KMS-11 (cell line): ENCODE data around the gene LELP1.
"Not testable (repeated sequence)": the region's sequence is repeated elsewhere in the genome, so short reads cannot be mapped to it uniquely, and the experiment has no call there.

Experiments
- H2AFZ ChIP-seq: fragments of 200-600 bp; sonication (generic); 2 replicates; pipeline ENCODE4 v1.6.1; 2016; ENCODE audit warnings: antibody characterized with exemption, mixed run types, low read depth
- H3K27ac ChIP-seq: fragments of 200-600 bp; sonication (generic); 2 replicates; pipeline ENCODE4 v1.6.1; 2016; ENCODE audit warnings: mild to moderate bottlenecking, mixed run types
- H3K27me3 ChIP-seq: fragments of 200-600 bp; sonication (generic); 2 replicates; pipeline ENCODE4 v1.6.1; 2017; ENCODE audit warnings: mild to moderate bottlenecking, low read depth, mixed run types, moderate library complexity; ENCODE audit not compliant: insufficient read depth
- H3K36me3 ChIP-seq: fragments of 200-600 bp; sonication (generic); 2 replicates; pipeline ENCODE4 v1.6.1; 2017; ENCODE audit warnings: mild to moderate bottlenecking, mixed run types; ENCODE audit not compliant: insufficient read depth
- H3K4me1 ChIP-seq: fragments of 200-600 bp; sonication (generic); 2 replicates; pipeline ENCODE4 v1.6.1; 2016; ENCODE audit warnings: mild to moderate bottlenecking, low read depth, mixed run types; ENCODE audit not compliant: poor library complexity, severe bottlenecking
- H3K4me2 ChIP-seq: fragments of 200-600 bp; sonication (generic); 2 replicates; pipeline ENCODE4 v1.7.0; 2016; ENCODE audit warnings: mild to moderate bottlenecking, mixed run types
- H3K4me3 ChIP-seq: fragments of 200-600 bp; sonication (generic); IDR thresholded peaks from 2 replicates; pipeline ENCODE4 v1.6.1; 2017; ENCODE audit warnings: low read depth, low read length, mixed read lengths; ENCODE audit not compliant: insufficient read depth
- H3K79me2 ChIP-seq: fragments of 200-600 bp; sonication (generic); 2 replicates; pipeline ENCODE4 v1.6.1; 2016; ENCODE audit warnings: low read depth, mixed run types; ENCODE audit not compliant: insufficient read depth
- H3K9ac ChIP-seq: fragments of 200-600 bp; sonication (generic); 2 replicates; pipeline ENCODE4 v1.6.1; 2016; ENCODE audit warnings: mild to moderate bottlenecking, mixed run types
- H4K20me1 ChIP-seq: fragments of 200-600 bp; sonication (generic); 2 replicates; pipeline ENCODE4 v1.6.1; 2016; ENCODE audit warnings: mild to moderate bottlenecking, mixed run types; ENCODE audit not compliant: insufficient read depth
- CTCF ChIP-seq: fragments of 200-600 bp; sonication (generic); conservative IDR thresholded peaks from 2 replicates; pipeline ENCODE4 v1.6.1; 2017; ENCODE audit warnings: low read depth, mild to moderate bottlenecking, antibody characterized with exemption, low read length, moderate library complexity, mixed read lengths

LELP1 gene

GRCh38 chr1:153178922-153179321 is 24.3 kb upstream of the LELP1 start:
- no peak overlapping the region for H2AFZ ChIP-seq
- H4K20me1 ChIP-seq = no peaks in the 10 kb centered on the region
- no peaks in the 10 kb centered on the region for H3K4me1 ChIP-seq
- H3K4me3 ChIP-seq = no peak overlapping the region
- no peak for TF ChIP-seq CTCF
- H3K27ac ChIP-seq = no peak overlapping the region
- no peaks in the 10 kb centered on the region for H3K27me3 ChIP-seq
- H3K79me2 ChIP-seq = no peaks in the 10 kb centered on the region
- H3K4me2 ChIP-seq = no peak overlapping the region
- no peaks in the 10 kb centered on the region for H3K36me3 ChIP-seq
- no peak overlapping the region for H3K9ac ChIP-seq

- H3K4me1 ChIP-seq = no peaks in the 10 kb centered on the region
These were observed 22.7 kb upstream of the LELP1 start for GRCh38 chr1:153180556-153180955.

GRCh38 chr1:153188301-153188700 is 14.9 kb upstream of the LELP1 start:
- H3K36me3 ChIP-seq, H3K4me2 ChIP-seq: not testable (repeated sequence)

More at GRCh38 chr1:153180556-153180955, 22.7 kb upstream of the LELP1 start:
- H3K9ac ChIP-seq = no peak overlapping the region
- H3K36me3 ChIP-seq = no peaks in the 10 kb centered on the region
- no peaks in the 10 kb centered on the region for H3K27me3 ChIP-seq
- H4K20me1 ChIP-seq = no peaks in the 10 kb centered on the region
- H2AFZ ChIP-seq = no peak overlapping the region
- no peak overlapping the region for H3K4me3 ChIP-seq
- H3K4me2 ChIP-seq = no peak overlapping the region
- no peak overlapping the region for H3K27ac ChIP-seq
- no peak for TF ChIP-seq CTCF
- no peaks in the 10 kb centered on the region for H3K79me2 ChIP-seq

GRCh38 chr1:153190373-153190772 is 12.9 kb upstream of the LELP1 start:
- no peaks in the 10 kb centered on the region for H3K4me1 ChIP-seq
- H3K4me2 ChIP-seq = no peak overlapping the region
- no peaks in the 10 kb centered on the region for H3K79me2 ChIP-seq
- H3K9ac ChIP-seq = no peak overlapping the region
- no peak overlapping the region for H3K4me3 ChIP-seq
- H3K36me3 ChIP-seq = no peaks in the 10 kb centered on the region
- no peak overlapping the region for H2AFZ ChIP-seq
- TF ChIP-seq CTCF = peak; percentile 66
- no peaks in the 10 kb centered on the region for H3K27me3 ChIP-seq
- H3K27ac ChIP-seq = no peak overlapping the region
- H4K20me1 ChIP-seq = no peaks in the 10 kb centered on the region

More at GRCh38 chr1:153188301-153188700, 14.9 kb upstream of the LELP1 start:
- H3K27ac ChIP-seq, H3K79me2 ChIP-seq, H4K20me1 ChIP-seq, H3K4me3 ChIP-seq, H3K4me1 ChIP-seq, H3K27me3 ChIP-seq, H2AFZ ChIP-seq, H3K9ac ChIP-seq: not testable (repeated sequence)

GRCh38 chr1:153192697-153193096 is 10.5 kb upstream of the LELP1 start:
- no peak overlapping the region for H3K27ac ChIP-seq
- no peaks in the 10 kb centered on the region for H3K4me1 ChIP-seq
- no peaks in the 10 kb centered on the region for H4K20me1 ChIP-seq
- no peaks in the 10 kb centered on the region for H3K36me3 ChIP-seq
- TF ChIP-seq CTCF = peak; percentile 65
- peak overlapping the region; percentile 53 for H3K4me3 ChIP-seq
- no peaks in the 10 kb centered on the region for H3K27me3 ChIP-seq
- no peaks in the 10 kb centered on the region for H3K79me2 ChIP-seq
- H3K9ac ChIP-seq = no peak overlapping the region
- H3K4me2 ChIP-seq = no peak overlapping the region
- H2AFZ ChIP-seq = no peak overlapping the region
